GM23338 (cell line): ENCODE data around the gene CSNK1A1L. TPM values are rescaled to one million over a fixed set of nuclear protein-coding genes. Genes with fewer than 3 reads are reported as not detected.

ENCODE experiments used
- ATAC-seq: fragments of 200-7000 bp; cut with Tn5 transposase; 3 replicates; pipeline ENCODE4 v1.9.1; 2020
- DNase-seq: peaks from one replicate; pipeline ENCODE4 v3.0.0-alpha.2; 2015; ENCODE audit warnings: low spot score
- H2AFZ ChIP-seq: fragments of 200-600 bp; sonication (generic); 2 replicates; pipeline ENCODE4 v1.8.0; 2016; ENCODE audit warnings: antibody characterized with exemption, mild to moderate bottlenecking, moderate library complexity
- H3F3A ChIP-seq: fragments of 200-600 bp; sonication (generic); replicated peaks from 2 replicates; pipeline ENCODE4 v1.8.0; 2017; ENCODE audit warnings: antibody characterized with exemption, mixed run types, low read depth
- H3K27ac ChIP-seq: fragments of 200-600 bp; sonication (generic); 2 replicates; pipeline ENCODE4 v1.6.1; 2016; ENCODE audit warnings: low read depth
- H3K27me3 ChIP-seq: fragments of 200-600 bp; sonication (generic); 2 replicates; pipeline ENCODE4 v1.8.0; 2016; ENCODE audit warnings: mild to moderate bottlenecking, mixed run types, moderate library complexity; ENCODE audit not compliant: insufficient read depth
- H3K36me3 ChIP-seq: fragments of 200-600 bp; sonication (generic); 2 replicates; pipeline ENCODE4 v1.8.0; 2016; ENCODE audit warnings: mild to moderate bottlenecking; ENCODE audit not compliant: insufficient read depth
- H3K4me1 ChIP-seq: fragments of 200-600 bp; sonication (generic); 2 replicates; pipeline ENCODE4 v1.8.0; 2016; ENCODE audit warnings: mild to moderate bottlenecking, moderate library complexity; ENCODE audit not compliant: insufficient read depth
- H3K4me2 ChIP-seq: fragments of 200-600 bp; sonication (generic); 2 replicates; pipeline ENCODE4 v1.7.1; 2017; ENCODE audit warnings: mixed run types
- H3K4me3 ChIP-seq: fragments of 200-600 bp; sonication (generic); 2 replicates; pipeline ENCODE4 v1.6.1; 2016; ENCODE audit warnings: mixed run types
- H3K79me2 ChIP-seq: fragments of 200-600 bp; sonication (generic); replicated peaks from 2 replicates; pipeline ENCODE4 v1.8.0; 2017; ENCODE audit warnings: mild to moderate bottlenecking; ENCODE audit not compliant: insufficient read depth
- H3K9me2 ChIP-seq: fragments of 200-600 bp; sonication (generic); 2 replicates; pipeline ENCODE4 v1.8.0; 2017; ENCODE audit not compliant: insufficient read depth
- H4K20me1 ChIP-seq: fragments of 200-600 bp; sonication (generic); replicated peaks from 2 replicates; pipeline ENCODE4 v1.8.0; 2017; ENCODE audit warnings: mild to moderate bottlenecking; ENCODE audit not compliant: insufficient read depth
- H3K27ac Mint-ChIP-seq: 2 replicates; pipeline ENCODE4 v1.8.0; 2020; ENCODE audit warnings: inconsistent platforms, mild to moderate bottlenecking, moderate library complexity, mixed read lengths
- H3K27me3 Mint-ChIP-seq: 3 replicates; pipeline ENCODE4 v1.8.0; 2022; ENCODE audit warnings: low read depth, mild to moderate bottlenecking, moderate library complexity, mixed read lengths, inconsistent platforms; ENCODE audit not compliant: insufficient read depth, poor library complexity
- H3K36me3 Mint-ChIP-seq: 3 replicates; pipeline ENCODE4 v1.8.0; 2021; ENCODE audit warnings: low read depth, mild to moderate bottlenecking, inconsistent platforms, moderate library complexity, mixed read lengths
- H3K4me1 Mint-ChIP-seq: 3 replicates; pipeline ENCODE4 v1.8.0; 2020; ENCODE audit warnings: mild to moderate bottlenecking, inconsistent platforms, mixed read lengths
- H3K4me3 Mint-ChIP-seq: 3 replicates; pipeline ENCODE4 v1.8.0; 2021; ENCODE audit warnings: moderate library complexity, mild to moderate bottlenecking, inconsistent platforms, mixed read lengths
- H3K9me3 Mint-ChIP-seq: 3 replicates; pipeline ENCODE4 v1.8.0; 2020; ENCODE audit warnings: moderate library complexity, mild to moderate bottlenecking, inconsistent platforms, mixed read lengths
- CREB1 ChIP-seq: fragments of 250-450 bp; sonication (Bioruptor Pico); IDR thresholded peaks from 2 replicates; pipeline ENCODE4 v1.5.0; 2020; ENCODE audit warnings: low read depth, mild to moderate bottlenecking, moderate library complexity
- EZH2 ChIP-seq: fragments of 200-600 bp; sonication (generic); IDR thresholded peaks from one replicate; pipeline ENCODE4 v1.8.0; 2017; ENCODE audit warnings: antibody characterized with exemption, mild to moderate bottlenecking, low read depth; ENCODE audit not compliant: unreplicated experiment
- JUNB ChIP-seq: IDR thresholded peaks from one replicate; pipeline ENCODE4 v1.6.1; 2016; ENCODE audit warnings: antibody characterized with exemption; ENCODE audit not compliant: unreplicated experiment
- NANOG ChIP-seq: IDR thresholded peaks from 2 replicates; pipeline ENCODE4 v1.6.1; 2016; ENCODE audit warnings: antibody characterized with exemption, borderline replicate concordance
- POLR2AphosphoS5 ChIP-seq: IDR thresholded peaks from 2 replicates; pipeline ENCODE4 v1.6.1; 2016; ENCODE audit warnings: antibody characterized with exemption, low read depth
- STAT1 ChIP-seq: IDR thresholded peaks from one replicate; pipeline ENCODE4 v1.6.1; 2016; ENCODE audit warnings: antibody characterized with exemption; ENCODE audit not compliant: unreplicated experiment
- ZNF331 ChIP-seq: fragments of 250-450 bp; sonication (Bioruptor Pico); IDR thresholded peaks from 2 replicates; pipeline ENCODE4 v1.5.0; 2020; ENCODE audit warnings: low read depth, mild to moderate bottlenecking, moderate library complexity
- polyA plus RNA-seq: library from polyadenylated mRNA; unstranded; fragments of >200 nt; fragmentation: Nextera tagmentation; extraction: Ambion mirVana; gene quantifications from 2 replicates; pipeline ENCODE4 v1.2.1, GENCODE V29; 2016
- total RNA-seq: library from RNA; depleted of rRNA; stranded (reverse); fragments of >200 nt; shearing (Covaris generic); gene quantifications from 2 replicates; pipeline ENCODE4 v1.2.3, GENCODE V29; 2014
- TF ChIP-seq, protein P1 (sequence below): IDR thresholded peaks from 2 replicates; pipeline ENCODE4 v1.6.1; 2016; ENCODE audit warnings: antibody characterized with exemption
- TF ChIP-seq, protein P2 (sequence below), 2 experiments: fragments of 200-600 bp in 1 of 2; sonication (generic) in 1 of 2; conservative IDR thresholded peaks; 2 replicates each; pipeline versions ENCODE4 v1.5.1 to v1.6.1; 2016 to 2017; ENCODE audit warnings: antibody characterized with exemption in 2 of 2, low read depth in 2 of 2, mild to moderate bottlenecking in 2 of 2, moderate library complexity in 1 of 2
- TF ChIP-seq, protein P3 (sequence below): fragments of 250-450 bp; sonication (Bioruptor Pico); IDR thresholded peaks from 2 replicates; pipeline ENCODE4 v1.5.0; 2020; ENCODE audit warnings: mild to moderate bottlenecking, moderate library complexity

The CSNK1A1L gene
- total and polyA plus RNA-seq, 2 experiments from 2014 or later = not detected

- Histone ChIP-seq H3K79me2 (no peaks in the 10 kb centered on the region), H3K4me2 (no peak overlapping the region), H3K27ac (no peak overlapping the region), H3F3A (no peaks in the 10 kb centered on the region), H3K27me3 (no peaks in the 10 kb centered on the region), H3K4me3 (no peak overlapping the region), H3K4me1 (no peaks in the 10 kb centered on the region), H4K20me1 (no peaks in the 10 kb centered on the region), H3K36me3 (no peaks in the 10 kb centered on the region), H3K9me2 (no peaks in the 10 kb centered on the region), H2AFZ (no peak overlapping the region)
- no peak overlapping the region for H3K27ac Mint-ChIP-seq
- H3K27me3 Mint-ChIP-seq = peaks cover 2% of the 10 kb centered on the region
- no peak overlapping the region for H3K4me3 Mint-ChIP-seq
- no peaks in the 10 kb centered on the region for H3K4me1 Mint-ChIP-seq
- TF ChIP-seq, protein P1, sequence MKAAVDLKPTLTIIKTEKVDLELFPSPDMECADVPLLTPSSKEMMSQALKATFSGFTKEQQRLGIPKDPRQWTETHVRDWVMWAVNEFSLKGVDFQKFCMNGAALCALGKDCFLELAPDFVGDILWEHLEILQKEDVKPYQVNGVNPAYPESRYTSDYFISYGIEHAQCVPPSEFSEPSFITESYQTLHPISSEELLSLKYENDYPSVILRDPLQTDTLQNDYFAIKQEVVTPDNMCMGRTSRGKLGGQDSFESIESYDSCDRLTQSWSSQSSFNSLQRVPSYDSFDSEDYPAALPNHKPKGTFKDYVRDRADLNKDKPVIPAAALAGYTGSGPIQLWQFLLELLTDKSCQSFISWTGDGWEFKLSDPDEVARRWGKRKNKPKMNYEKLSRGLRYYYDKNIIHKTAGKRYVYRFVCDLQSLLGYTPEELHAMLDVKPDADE = no peak
- TF ChIP-seq, protein P2, sequence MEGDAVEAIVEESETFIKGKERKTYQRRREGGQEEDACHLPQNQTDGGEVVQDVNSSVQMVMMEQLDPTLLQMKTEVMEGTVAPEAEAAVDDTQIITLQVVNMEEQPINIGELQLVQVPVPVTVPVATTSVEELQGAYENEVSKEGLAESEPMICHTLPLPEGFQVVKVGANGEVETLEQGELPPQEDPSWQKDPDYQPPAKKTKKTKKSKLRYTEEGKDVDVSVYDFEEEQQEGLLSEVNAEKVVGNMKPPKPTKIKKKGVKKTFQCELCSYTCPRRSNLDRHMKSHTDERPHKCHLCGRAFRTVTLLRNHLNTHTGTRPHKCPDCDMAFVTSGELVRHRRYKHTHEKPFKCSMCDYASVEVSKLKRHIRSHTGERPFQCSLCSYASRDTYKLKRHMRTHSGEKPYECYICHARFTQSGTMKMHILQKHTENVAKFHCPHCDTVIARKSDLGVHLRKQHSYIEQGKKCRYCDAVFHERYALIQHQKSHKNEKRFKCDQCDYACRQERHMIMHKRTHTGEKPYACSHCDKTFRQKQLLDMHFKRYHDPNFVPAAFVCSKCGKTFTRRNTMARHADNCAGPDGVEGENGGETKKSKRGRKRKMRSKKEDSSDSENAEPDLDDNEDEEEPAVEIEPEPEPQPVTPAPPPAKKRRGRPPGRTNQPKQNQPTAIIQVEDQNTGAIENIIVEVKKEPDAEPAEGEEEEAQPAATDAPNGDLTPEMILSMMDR (conservative IDR thresholded peaks at IDR 0.05; ENCODE audit: low read depth in 2 of 2) = no peak
- H3K9me3 Mint-ChIP-seq = no peaks in the 10 kb centered on the region
- no peak for ATAC-seq
- no peak for DNase-seq
- H3K36me3 Mint-ChIP-seq = no peaks in the 10 kb centered on the region
These were observed 33.9 kb upstream of the CSNK1A1L start for GRCh38 chr13:37139356-37139755.

DNA sequence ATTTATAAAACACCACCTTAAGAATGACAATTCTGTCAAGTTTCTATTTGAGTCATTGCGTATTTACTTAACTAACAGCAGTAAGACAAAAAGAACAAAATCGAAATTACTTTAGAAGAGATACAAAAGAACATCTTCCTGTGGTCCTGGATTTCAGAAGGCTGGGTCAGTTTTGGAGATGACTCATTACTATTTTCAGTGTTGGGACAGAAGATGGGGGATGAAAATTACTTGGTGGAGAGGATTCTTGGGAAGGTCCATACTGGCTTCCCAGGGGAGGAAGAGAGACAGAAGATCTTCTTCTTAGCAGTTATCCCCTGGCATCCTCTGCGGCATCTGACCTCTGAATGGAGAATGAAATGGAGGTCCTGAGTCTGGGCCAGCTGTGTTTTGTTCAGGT, 33.5 kb upstream of the CSNK1A1L start:
- Histone ChIP-seq H4K20me1 (no peaks in the 10 kb centered on the region), H3K9me2 (no peaks in the 10 kb centered on the region)
- TF ChIP-seq STAT1 (no peak), CREB1 (CRISPR knock-in tag) (no peak), NANOG (no peak), JUNB (no peak), EZH2 (no peak), ZNF331 (CRISPR knock-in tag) (no peak), POLR2AphosphoS5 (no peak)
- TF ChIP-seq, protein P3, sequence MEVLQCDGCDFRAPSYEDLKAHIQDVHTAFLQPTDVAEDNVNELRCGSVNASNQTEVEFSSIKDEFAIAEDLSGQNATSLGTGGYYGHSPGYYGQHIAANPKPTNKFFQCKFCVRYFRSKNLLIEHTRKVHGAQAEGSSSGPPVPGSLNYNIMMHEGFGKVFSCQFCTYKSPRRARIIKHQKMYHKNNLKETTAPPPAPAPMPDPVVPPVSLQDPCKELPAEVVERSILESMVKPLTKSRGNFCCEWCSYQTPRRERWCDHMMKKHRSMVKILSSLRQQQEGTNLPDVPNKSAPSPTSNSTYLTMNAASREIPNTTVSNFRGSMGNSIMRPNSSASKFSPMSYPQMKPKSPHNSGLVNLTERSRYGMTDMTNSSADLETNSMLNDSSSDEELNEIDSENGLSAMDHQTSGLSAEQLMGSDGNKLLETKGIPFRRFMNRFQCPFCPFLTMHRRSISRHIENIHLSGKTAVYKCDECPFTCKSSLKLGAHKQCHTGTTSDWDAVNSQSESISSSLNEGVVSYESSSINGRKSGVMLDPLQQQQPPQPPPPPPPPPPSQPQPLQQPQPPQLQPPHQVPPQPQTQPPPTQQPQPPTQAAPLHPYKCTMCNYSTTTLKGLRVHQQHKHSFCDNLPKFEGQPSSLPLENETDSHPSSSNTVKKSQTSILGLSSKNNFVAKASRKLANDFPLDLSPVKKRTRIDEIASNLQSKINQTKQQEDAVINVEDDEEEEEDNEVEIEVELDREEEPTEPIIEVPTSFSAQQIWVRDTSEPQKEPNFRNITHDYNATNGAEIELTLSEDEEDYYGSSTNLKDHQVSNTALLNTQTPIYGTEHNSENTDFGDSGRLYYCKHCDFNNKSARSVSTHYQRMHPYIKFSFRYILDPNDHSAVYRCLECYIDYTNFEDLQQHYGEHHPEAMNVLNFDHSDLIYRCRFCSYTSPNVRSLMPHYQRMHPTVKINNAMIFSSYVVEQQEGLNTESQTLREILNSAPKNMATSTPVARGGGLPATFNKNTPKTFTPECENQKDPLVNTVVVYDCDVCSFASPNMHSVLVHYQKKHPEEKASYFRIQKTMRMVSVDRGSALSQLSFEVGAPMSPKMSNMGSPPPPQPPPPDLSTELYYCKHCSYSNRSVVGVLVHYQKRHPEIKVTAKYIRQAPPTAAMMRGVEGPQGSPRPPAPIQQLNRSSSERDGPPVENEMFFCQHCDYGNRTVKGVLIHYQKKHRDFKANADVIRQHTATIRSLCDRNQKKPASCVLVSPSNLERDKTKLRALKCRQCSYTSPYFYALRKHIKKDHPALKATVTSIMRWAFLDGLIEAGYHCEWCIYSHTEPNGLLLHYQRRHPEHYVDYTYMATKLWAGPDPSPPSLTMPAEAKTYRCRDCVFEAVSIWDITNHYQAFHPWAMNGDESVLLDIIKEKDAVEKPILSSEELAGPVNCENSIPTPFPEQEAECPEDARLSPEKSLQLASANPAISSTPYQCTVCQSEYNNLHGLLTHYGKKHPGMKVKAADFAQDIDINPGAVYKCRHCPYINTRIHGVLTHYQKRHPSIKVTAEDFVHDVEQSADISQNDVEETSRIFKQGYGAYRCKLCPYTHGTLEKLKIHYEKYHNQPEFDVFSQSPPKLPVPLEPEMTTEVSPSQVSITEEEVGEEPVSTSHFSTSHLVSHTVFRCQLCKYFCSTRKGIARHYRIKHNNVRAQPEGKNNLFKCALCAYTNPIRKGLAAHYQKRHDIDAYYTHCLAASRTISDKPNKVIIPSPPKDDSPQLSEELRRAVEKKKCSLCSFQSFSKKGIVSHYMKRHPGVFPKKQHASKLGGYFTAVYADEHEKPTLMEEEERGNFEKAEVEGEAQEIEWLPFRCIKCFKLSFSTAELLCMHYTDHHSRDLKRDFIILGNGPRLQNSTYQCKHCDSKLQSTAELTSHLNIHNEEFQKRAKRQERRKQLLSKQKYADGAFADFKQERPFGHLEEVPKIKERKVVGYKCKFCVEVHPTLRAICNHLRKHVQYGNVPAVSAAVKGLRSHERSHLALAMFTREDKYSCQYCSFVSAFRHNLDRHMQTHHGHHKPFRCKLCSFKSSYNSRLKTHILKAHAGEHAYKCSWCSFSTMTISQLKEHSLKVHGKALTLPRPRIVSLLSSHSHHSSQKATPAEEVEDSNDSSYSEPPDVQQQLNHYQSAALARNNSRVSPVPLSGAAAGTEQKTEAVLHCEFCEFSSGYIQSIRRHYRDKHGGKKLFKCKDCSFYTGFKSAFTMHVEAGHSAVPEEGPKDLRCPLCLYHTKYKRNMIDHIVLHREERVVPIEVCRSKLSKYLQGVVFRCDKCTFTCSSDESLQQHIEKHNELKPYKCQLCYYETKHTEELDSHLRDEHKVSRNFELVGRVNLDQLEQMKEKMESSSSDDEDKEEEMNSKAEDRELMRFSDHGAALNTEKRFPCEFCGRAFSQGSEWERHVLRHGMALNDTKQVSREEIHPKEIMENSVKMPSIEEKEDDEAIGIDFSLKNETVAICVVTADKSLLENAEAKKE = no peak

More for the DNA sequence above, 33.5 kb upstream of the CSNK1A1L start:
- no peaks in the 10 kb centered on the region for H3K79me2 ChIP-seq
- no peak for ATAC-seq
- H3K27ac Mint-ChIP-seq = no peak overlapping the region
- no peaks in the 10 kb centered on the region for H3F3A ChIP-seq
- no peaks in the 10 kb centered on the region for H3K4me1 Mint-ChIP-seq
- peaks cover 2% of the 10 kb centered on the region for H3K27me3 Mint-ChIP-seq
- H3K4me3 Mint-ChIP-seq = no peak overlapping the region
- no peak for DNase-seq
- H3K36me3 Mint-ChIP-seq = no peaks in the 10 kb centered on the region
- H3K27me3 ChIP-seq = no peaks in the 10 kb centered on the region
- H3K9me3 Mint-ChIP-seq = no peaks in the 10 kb centered on the region
- H3K36me3 ChIP-seq = no peaks in the 10 kb centered on the region
- H3K4me2 ChIP-seq = no peak overlapping the region
- no peaks in the 10 kb centered on the region for H3K4me1 ChIP-seq
- H3K4me3 ChIP-seq = no peak overlapping the region
- no peak overlapping the region for H3K27ac ChIP-seq
- H2AFZ ChIP-seq = no peak overlapping the region
